GM12873 (cell line): ENCODE data around the gene ARHGAP5.

Experiments used
- TF ChIP-seq, protein P1 (sequence below): IDR thresholded peaks from 2 replicates; pipeline ENCODE4 v1.5.1; 2012; ENCODE audit warnings: low read depth, mild to moderate bottlenecking, moderate library complexity, low read length, control low read depth; ENCODE audit not compliant: insufficient read depth; ENCODE audit errors: missing control alignments

Gene ARHGAP5

DNA sequence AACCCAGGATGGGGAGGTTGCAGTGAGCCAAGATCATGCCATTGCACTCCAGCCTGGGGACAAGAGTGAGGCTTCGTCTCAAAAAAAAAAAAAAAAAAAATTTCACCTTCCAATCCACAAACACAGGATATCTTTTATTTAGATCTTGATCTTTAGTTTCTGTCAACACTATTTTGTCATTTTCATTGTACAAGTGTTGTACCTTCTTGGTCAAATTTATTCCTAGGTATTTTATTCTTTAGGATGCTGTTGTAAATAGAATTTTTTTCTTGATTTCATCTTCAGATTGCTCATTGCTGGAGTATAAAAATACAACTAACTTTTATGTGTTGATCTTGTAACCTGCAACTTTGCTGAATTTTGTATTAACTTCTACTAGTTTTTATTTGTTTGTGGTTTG is 60.8 kb downstream of the ARHGAP5 start:
- TF ChIP-seq, protein P1, sequence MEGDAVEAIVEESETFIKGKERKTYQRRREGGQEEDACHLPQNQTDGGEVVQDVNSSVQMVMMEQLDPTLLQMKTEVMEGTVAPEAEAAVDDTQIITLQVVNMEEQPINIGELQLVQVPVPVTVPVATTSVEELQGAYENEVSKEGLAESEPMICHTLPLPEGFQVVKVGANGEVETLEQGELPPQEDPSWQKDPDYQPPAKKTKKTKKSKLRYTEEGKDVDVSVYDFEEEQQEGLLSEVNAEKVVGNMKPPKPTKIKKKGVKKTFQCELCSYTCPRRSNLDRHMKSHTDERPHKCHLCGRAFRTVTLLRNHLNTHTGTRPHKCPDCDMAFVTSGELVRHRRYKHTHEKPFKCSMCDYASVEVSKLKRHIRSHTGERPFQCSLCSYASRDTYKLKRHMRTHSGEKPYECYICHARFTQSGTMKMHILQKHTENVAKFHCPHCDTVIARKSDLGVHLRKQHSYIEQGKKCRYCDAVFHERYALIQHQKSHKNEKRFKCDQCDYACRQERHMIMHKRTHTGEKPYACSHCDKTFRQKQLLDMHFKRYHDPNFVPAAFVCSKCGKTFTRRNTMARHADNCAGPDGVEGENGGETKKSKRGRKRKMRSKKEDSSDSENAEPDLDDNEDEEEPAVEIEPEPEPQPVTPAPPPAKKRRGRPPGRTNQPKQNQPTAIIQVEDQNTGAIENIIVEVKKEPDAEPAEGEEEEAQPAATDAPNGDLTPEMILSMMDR, result no peak

DNA sequence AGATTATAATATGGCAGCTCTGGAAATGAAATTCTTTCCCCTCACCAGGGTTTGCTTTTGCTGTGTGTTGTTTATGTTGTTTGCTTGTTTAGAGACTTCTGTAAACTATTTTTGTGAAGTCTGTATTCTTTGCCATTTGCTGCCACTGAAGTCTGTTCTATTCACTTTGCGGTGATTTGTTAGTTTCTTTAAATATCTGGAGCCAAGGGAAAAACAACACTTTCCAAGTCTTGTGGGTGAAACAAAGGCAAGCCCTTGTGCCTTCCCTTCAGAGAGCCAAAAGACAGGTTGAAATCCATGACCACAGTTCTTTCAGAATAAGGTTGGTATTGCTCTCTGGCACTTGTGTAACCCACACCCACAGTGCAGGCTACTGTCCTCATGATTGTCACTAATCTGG is 65.2 kb downstream of the ARHGAP5 start:
- TF ChIP-seq, protein P1, result no peak

DNA sequence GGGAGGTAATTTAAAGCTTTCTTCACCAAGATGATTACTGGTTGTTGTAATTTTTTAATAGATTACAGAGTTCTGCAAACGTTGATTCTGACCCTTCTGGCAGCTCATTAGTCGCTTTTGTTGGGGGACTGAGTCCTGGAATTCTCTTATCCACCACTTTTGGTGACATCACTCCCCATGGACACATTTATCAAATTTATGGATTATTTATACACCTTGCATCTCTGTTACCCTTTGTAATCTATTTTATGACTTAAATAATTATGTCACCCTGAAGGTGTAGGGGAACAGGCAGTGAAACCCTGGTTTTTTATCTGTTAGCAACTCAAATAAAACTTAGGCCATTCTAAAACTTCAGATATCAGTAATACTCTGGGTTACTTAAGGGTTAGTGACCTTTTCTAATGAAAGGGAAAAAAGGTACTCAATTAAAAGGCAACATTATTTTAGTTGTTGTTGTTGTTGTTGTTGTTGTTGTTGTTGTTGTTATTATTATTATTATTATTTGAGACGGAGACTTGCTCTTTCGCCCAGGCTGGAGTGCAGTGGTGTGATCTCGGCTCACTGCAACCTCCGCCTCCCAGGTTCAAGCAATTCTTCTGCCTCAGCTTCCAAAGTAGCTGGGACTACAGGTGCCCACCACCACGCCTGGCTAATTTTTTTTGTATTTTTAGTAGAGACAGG is 65.8 kb downstream of the ARHGAP5 start:
- TF ChIP-seq, protein P1, result no peak

DNA sequence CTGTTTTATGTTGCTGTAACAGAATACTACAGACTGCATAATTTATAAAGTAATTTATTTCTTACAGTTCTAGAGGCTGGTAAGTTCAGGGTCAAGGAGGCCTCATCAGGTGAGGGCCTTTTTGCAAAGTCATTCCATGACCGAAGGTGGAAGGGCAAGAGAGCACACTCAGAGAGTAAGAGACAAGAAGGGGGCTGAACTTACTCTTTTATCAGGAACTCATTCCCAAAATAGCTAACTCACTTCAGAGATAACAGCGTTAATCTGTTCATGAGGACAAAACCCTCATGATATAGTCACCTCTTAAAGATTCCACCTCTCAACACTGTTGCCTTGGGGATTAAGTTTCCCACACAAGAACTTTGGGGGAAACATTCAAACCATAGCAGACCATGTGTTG is 73.3 kb downstream of the ARHGAP5 start:
- TF ChIP-seq, protein P1, result no peak

DNA sequence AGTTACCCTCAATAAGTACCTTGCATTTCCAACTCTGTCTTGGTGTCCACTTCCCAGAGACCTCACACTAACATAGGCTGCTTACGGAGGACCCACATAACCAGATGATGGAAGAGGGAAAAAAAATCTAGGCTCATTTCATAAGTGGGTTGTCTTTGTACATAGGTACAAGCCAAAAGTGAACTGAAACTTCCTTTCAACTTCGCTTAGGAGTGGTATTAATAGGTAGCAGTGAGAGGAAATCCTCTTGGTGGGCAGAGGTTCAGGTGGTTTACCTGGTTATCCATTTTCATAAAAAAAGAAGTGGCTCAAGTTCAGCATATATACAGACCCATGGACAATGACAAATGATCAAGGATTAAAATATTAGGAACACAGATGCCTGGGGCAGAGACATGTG is 88.9 kb downstream of the ARHGAP5 start:
- TF ChIP-seq, protein P1, result no peak

DNA sequence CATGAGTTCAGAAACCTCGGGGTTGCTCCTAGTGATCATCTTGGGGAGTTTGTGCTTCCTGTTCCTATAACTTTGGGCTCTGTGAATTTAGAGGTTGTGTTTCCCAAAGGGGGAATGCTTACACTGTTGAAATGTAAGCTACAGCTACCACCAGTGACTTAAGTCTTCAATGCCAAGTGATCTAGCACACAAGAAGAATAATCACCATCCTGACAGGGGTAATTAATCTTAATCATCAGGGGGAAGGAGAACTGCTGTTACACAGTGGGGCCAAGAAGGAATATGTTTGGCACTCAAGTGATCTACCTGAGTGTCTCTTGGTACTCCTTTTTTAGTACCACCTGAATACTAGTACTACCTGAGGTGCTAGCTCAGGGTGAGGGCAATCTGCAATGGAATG is 89.8 kb downstream of the ARHGAP5 start:
- TF ChIP-seq, protein P1, result no peak

DNA sequence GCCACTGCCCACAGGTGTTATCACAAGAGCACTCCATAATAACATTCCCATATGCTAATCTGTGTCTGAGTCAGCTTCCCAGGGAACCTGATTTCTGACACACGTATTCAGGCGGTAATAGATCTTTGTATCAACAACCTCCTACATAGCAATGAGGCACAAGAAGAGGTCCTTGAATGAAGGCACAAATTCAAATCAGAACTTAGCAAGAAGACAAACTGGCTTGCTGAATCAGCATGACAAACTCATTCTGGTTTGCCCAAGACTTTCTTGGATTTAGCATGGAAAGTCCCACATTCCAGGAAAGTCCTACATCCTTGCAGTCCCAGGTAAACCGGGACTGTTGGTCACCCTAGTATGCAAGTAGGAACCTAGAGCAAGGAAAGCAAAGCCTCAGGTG is 90.8 kb downstream of the ARHGAP5 start:
- TF ChIP-seq, protein P1, result no peak
